C4-2B (cell line): ENCODE results near the gene ING2.

Experiments
- ZFX ChIP-seq: fragments of 450-650 bp; IDR thresholded peaks from 2 replicates; pipeline ENCODE4 v1.6.1; 2017
- TF ChIP-seq, protein P1 (sequence below): fragments of 450-650 bp; conservative IDR thresholded peaks from 2 replicates; pipeline ENCODE4 v1.5.1; 2017; ENCODE audit warnings: mild to moderate bottlenecking

- TF ChIP-seq, protein P1, sequence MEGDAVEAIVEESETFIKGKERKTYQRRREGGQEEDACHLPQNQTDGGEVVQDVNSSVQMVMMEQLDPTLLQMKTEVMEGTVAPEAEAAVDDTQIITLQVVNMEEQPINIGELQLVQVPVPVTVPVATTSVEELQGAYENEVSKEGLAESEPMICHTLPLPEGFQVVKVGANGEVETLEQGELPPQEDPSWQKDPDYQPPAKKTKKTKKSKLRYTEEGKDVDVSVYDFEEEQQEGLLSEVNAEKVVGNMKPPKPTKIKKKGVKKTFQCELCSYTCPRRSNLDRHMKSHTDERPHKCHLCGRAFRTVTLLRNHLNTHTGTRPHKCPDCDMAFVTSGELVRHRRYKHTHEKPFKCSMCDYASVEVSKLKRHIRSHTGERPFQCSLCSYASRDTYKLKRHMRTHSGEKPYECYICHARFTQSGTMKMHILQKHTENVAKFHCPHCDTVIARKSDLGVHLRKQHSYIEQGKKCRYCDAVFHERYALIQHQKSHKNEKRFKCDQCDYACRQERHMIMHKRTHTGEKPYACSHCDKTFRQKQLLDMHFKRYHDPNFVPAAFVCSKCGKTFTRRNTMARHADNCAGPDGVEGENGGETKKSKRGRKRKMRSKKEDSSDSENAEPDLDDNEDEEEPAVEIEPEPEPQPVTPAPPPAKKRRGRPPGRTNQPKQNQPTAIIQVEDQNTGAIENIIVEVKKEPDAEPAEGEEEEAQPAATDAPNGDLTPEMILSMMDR: no peak
- TF ChIP-seq ZFX: no peak; the same call in 1 of the 2 replicates
Observed at GRCh38 chr4:183503497-183504063, 1.3 kb upstream of the ING2 start.
